ENCODE data around the gene GTF2F2.
A peak's percentile ranks its signal among the peaks of the same experiment; 100 is the strongest.
"Not testable (repeated sequence)": the region's sequence is repeated elsewhere in the genome, so short reads cannot be mapped to it uniquely, and the experiment has no call there.

Gene GTF2F2

DNA sequence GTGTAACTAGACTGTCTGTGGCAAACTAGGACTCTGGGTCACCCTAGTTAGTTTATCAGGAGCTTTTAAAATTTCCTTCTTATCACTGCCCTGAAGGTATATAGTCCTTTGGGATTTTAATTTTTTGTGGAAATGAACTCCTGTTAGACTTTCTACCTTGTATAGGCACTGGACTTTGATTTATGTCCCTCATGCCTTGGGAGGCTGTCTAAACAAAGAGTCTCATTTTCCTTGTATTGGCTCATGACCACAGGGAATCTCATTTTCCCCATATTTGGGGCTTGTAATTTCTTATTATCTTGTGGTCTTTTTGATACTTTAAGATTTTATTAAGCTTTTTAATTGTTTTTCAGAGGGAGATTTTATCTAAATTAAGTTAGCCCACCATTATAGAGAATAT is 59.1 kb downstream of the GTF2F2 start:
- TF ChIP-seq, protein P1, sequence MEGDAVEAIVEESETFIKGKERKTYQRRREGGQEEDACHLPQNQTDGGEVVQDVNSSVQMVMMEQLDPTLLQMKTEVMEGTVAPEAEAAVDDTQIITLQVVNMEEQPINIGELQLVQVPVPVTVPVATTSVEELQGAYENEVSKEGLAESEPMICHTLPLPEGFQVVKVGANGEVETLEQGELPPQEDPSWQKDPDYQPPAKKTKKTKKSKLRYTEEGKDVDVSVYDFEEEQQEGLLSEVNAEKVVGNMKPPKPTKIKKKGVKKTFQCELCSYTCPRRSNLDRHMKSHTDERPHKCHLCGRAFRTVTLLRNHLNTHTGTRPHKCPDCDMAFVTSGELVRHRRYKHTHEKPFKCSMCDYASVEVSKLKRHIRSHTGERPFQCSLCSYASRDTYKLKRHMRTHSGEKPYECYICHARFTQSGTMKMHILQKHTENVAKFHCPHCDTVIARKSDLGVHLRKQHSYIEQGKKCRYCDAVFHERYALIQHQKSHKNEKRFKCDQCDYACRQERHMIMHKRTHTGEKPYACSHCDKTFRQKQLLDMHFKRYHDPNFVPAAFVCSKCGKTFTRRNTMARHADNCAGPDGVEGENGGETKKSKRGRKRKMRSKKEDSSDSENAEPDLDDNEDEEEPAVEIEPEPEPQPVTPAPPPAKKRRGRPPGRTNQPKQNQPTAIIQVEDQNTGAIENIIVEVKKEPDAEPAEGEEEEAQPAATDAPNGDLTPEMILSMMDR (IDR thresholded peaks at IDR 0.05; ENCODE audit: insufficient read depth, low read depth, low read length, missing control alignments), result no peak
- H3K4me3 ChIP-seq (ENCODE audit: low read depth, low read length), result no peak overlapping the region
- DNase-seq (ENCODE audit: low read depth), result no peak

DNA sequence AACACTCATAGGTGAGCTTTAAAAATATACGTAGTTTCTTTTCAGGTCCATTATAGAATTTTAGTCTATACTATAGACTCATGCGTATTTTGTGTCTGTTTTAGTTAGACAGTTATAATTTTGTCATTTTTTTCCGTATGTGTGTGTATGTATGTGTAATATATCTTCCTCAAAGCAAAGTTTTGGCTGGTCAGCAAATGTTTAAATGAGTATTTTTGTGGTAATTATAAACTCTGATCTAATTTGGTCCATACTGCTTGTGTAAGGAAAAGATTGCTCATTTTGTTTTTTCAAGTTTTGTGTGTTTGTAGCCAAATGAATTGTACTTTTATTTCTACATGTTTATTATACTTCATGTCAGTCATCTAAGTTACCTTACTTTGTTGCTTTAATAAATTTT is 60.0 kb downstream of the GTF2F2 start:
- DNase-seq (ENCODE audit: low read depth), result no peak
- TF ChIP-seq, protein P1 (IDR thresholded peaks at IDR 0.05; ENCODE audit: insufficient read depth, low read depth, low read length, missing control alignments), result no peak
- no peak overlapping the region for H3K4me3 ChIP-seq (ENCODE audit: low read depth, low read length)

DNA sequence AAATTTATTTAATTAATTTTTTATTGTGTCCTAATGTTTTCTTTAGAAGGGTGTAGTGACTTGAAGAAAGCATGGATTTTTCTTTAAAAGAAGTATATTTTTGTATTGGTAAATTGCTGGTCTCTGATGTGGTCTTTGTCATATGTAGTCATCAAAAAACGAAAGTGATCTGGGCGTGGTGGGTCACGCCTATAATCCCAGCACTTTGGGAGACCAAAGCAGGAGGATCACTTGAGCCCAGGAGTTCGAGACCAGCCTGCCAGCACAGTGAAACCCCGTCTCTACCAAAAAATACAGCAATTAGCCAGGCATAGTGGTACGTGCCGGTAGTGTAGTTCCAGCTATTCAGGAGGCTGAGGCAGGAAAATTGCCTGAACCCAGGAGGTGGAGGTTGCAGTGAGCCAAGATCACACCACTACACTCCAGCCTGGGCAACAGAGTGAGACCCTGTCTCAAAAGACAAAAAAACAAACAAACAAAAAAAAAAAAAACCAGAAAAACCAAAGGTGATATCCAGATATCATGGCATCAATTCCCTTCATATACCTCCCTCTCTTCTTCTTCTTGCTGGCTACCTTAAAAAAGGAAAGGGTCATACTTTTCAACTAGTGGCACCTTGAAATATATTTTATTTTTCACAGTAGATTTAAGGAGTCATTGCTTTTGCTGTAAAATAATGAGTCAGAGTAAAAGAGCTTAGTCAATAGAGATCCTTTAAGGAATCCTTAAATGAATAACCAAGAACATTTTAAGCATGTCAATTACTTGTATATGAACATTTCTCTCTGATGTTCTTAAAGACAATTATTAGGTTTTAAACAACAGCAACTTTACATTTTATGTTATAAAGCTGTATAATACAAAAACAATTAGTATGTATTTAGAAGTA is 60.6 kb downstream of the GTF2F2 start:
- DNase-seq (ENCODE audit: low read depth), result no peak
- TF ChIP-seq, protein P1 (IDR thresholded peaks at IDR 0.05; ENCODE audit: insufficient read depth, low read depth, low read length, missing control alignments), result no peak
- no peak overlapping the region for H3K4me3 ChIP-seq (ENCODE audit: low read depth, low read length)

DNA sequence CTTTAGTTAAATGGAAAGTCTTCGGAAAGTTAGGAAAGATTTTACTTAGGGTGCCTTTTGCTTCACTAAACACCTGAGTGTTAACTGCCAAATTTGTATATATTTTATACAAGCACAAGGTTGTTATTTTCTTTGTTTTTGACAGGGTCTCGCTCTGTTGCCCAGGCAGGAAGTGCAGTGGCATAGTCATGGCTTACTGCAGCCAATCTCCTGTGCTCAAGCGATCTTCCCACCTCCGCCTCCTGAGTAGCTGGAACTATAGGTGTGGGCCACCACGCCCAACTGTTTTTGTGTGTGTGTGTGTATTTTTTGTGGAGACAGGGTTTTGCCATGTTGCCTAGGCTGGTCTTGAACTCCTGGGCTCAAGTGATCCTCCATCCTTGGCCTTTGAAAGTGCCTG is 64.4 kb downstream of the GTF2F2 start:
- TF ChIP-seq, protein P1 (IDR thresholded peaks at IDR 0.05; ENCODE audit: insufficient read depth, low read depth, low read length, missing control alignments), result no peak
- no peak overlapping the region for H3K4me3 ChIP-seq (ENCODE audit: low read depth, low read length)
- peak; percentile 19 for DNase-seq (ENCODE audit: low read depth)

DNA sequence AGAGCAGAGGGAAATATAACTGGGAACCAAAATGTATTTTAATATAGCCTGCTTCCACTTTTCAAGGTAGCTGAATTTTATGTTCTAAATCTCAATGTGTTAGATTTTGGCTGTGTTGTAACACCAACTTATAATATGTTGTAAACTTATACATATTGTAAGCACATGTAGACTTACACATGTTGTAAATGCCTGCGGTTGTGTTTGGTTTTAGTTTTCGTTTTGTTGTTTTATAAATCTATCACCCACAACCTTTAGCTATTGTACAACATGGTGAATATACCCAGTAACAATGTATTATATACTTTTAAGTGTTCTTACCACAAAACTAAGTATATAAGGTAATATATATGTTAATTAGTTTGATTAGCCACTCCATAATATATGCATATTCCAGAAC is 65.0 kb downstream of the GTF2F2 start:
- DNase-seq (ENCODE audit: low read depth), result no peak
- TF ChIP-seq, protein P1 (IDR thresholded peaks at IDR 0.05; ENCODE audit: insufficient read depth, low read depth, low read length, missing control alignments), result no peak
- no peak overlapping the region for H3K4me3 ChIP-seq (ENCODE audit: low read depth, low read length)

DNA sequence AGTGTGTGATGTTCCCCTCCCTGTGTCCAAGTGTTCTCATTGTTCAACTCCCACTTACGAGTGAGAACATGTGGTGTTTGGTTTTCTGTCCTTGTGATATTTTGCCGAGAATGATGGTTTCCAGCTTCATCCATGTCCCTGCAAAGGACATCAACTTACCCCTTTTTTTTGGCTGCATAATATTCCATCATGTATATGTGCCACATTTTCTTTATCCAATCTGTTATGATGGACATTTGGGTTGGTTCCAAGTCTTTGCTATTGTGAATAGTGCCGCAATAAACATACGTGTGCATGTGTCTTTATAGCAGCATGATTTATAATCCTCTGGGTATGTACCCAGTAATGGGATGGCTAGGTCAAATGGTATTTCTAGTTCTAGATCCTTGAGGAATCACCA is 68.8 kb downstream of the GTF2F2 start:
- DNase-seq (ENCODE audit: low read depth); H3K4me3 ChIP-seq (ENCODE audit: low read depth, low read length): not testable (repeated sequence)

DNA sequence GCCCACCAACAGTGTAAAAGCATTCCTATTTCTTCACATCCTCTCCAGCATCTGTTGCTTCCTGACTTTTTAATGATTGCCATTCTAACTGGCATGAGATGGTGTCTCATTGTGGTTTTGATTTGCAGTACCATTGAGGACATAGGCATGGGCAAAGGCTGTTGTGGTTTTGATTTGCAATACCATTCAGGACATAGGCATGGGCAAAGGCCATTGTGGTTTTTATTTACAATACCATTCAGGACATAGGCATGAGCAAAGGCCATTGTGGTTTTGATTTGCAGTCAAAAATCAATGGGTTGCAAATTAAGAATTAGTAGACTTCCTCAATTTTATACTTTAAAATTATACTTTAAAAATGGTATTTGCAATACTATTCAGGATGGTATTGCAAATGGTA is 69.2 kb downstream of the GTF2F2 start:
- H3K4me3 ChIP-seq (ENCODE audit: low read depth, low read length); DNase-seq (ENCODE audit: low read depth): not testable (repeated sequence)

DNA sequence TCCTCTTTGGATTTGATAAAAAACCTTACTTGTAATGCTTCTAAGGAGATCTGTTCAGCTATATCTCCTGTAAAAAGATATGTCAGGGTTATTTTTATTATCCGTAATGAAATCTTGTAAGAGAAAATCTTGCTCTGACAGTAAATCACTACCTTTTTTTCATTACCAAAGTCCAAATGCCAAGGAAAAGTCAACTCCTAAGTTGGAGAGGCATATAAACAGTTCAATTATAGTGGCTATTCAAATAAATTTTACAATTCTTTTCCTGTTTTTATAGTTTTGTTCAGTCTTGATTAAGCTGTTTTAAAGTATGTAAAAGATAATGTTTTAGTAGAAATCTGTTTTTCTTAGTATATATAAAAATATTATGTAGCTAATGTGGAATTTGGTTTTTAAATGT is 71.6 kb downstream of the GTF2F2 start:
- TF ChIP-seq, protein P1 (IDR thresholded peaks at IDR 0.05; ENCODE audit: insufficient read depth, low read depth, low read length, missing control alignments), result no peak
- H3K4me3 ChIP-seq (ENCODE audit: low read depth, low read length), result no peak overlapping the region
- DNase-seq (ENCODE audit: low read depth), result no peak
